HG03442 (cell line): Measurements from ENCODE around the gene COL6A6.

Experiments used
- ATAC-seq: cut with Tn5 transposase; IDR thresholded peaks from one replicate; pipeline ENCODE4 v1.9.1; 2021; ENCODE audit warnings: mild to moderate bottlenecking, moderate library complexity; ENCODE audit not compliant: unreplicated experiment

Gene COL6A6, protein sequence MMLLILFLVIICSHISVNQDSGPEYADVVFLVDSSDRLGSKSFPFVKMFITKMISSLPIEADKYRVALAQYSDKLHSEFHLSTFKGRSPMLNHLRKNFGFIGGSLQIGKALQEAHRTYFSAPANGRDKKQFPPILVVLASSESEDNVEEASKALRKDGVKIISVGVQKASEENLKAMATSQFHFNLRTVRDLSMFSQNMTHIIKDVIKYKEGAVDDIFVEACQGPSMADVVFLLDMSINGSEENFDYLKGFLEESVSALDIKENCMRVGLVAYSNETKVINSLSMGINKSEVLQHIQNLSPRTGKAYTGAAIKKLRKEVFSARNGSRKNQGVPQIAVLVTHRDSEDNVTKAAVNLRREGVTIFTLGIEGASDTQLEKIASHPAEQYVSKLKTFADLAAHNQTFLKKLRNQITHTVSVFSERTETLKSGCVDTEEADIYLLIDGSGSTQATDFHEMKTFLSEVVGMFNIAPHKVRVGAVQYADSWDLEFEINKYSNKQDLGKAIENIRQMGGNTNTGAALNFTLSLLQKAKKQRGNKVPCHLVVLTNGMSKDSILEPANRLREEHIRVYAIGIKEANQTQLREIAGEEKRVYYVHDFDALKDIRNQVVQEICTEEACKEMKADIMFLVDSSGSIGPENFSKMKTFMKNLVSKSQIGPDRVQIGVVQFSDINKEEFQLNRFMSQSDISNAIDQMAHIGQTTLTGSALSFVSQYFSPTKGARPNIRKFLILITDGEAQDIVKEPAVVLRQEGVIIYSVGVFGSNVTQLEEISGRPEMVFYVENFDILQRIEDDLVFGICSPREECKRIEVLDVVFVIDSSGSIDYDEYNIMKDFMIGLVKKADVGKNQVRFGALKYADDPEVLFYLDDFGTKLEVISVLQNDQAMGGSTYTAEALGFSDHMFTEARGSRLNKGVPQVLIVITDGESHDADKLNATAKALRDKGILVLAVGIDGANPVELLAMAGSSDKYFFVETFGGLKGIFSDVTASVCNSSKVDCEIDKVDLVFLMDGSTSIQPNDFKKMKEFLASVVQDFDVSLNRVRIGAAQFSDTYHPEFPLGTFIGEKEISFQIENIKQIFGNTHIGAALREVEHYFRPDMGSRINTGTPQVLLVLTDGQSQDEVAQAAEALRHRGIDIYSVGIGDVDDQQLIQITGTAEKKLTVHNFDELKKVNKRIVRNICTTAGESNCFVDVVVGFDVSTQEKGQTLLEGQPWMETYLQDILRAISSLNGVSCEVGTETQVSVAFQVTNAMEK (N-terminal part only)

DNA sequence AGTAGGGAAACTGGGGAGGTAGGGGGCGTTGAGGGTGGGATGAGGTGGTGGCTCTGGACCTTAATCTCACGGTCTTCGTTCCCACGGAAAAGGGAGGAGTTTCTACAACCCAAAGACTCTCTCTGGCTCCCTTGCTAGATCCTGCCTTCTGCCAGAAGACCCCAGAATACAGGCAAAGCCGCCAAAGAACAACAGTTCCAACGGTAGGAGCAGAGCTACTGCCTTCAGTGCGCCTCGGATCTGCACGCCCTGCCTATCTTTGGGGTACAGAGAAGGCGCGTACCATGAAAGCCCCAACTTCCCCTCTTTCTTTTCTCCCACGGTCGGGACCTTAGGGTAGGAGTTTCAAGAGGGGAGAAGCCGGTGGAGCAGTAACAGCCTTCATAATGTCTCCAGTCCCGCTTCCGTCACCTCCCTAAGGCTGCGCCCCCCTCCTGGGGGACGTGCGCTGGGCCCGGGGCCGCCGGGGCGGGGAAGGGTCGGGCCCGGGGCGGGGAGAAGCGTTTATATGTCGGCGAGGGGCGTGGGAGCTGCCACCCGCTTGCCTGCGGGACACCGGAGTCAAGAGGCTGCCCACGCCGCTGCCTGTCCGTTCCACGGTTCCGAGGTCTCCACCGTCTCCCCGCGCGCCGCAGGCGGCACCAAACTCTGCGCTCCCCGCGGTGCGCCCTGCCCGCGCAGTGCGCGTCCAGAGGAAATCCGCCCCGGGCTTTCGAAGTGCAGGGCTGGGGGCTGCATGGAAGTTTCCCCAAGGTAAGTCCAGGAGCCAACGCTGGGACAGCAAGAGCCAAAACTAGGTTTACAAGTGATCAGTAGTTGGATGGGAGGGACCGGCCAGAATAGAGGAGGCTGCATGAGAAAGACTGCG lies at the start of gene COL6A6:
TSS of gene COL6A6 (plus strand) at position 533 of the 868 bp plus-strand sequence. CDS start 43,188 bp downstream, outside the sequence.
- no peak for ATAC-seq

GRCh38 chr3:130468311-130468710 lies 48.7 kb upstream of the COL6A6 start:
- ATAC-seq: no peak

GRCh38 chr3:130470126-130470525 lies 46.9 kb upstream of the COL6A6 start:
- no peak for ATAC-seq

DNA sequence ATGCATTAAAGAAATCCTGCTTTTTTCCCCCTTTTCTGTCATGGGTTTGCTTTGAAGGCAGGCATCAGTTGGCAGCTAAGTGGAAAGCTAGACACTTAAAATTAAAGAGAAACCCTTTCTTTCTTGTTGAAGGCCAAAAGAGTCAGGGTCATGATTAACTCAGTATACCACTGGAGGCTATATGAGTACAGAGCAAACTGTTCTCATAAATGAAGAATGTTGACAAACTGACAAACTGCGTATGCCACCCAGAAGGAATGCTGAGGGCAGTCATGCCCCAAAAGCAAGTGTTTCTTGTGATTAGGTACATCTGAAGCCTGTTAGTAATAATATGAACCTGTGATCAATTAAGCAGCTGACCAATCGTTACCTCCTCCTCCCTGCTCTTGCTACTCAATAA lies 43.6 kb upstream of the COL6A6 start:
- ATAC-seq: no peak

GRCh38 chr3:130480736-130481135 lies 36.2 kb upstream of the COL6A6 start:
- no peak for ATAC-seq

- no peak for ATAC-seq
Observed at GRCh38 chr3:130488288-130488687, 28.7 kb upstream of the COL6A6 start.

DNA sequence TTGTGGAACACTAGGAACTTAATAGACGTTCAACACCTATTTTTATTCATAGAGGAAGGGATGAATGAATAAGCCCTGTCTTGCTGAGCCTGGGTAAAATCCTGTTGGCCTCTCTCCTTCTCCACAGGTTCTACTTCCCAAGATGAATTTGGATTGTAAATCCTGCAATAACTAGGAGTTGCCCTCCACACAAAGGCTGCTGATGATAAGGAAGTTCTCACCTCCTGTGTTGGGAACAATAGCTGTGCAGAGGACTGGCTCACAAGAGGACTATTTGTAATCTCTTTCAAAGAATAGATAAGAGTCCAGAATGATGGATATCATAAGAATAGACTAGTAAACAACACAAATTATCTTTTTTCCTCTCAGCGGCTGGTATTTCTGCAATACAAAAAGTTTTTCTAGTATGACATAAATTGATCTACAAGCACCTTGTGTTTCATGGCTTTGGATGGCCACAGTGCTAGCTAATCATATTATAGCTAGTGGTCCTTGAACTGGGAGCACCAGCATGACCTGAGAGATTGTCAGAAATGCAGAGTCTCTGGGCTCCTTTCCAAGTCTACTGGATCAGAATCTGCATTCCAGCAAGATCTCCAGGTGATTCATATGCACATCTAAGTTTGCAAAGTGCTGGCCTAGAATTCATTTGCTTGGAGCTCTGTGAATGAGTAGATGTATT lies 28.1 kb upstream of the COL6A6 start:
- ATAC-seq: no peak

- ATAC-seq: no peak
Observed at GRCh38 chr3:130490241-130490640, 26.7 kb upstream of the COL6A6 start.

DNA sequence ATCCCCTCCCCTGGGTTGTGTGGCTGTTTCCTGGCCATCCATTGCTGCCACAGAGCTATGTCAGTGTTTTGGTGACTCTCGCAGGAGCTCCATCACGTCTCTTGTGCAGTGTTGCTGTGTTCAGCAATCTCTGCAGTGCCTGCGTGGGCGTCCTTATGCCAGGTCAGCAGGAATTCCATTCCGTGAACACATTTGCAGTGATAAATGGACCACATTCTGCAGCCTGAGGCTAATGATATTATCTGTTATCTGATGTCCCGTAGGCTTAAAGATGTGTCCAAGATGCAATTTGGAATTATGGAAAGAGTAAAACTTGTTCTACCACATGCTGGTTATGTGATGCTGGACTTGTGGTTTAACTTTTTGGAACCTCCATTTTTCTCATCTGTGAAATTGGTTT lies 25.5 kb upstream of the COL6A6 start:
- ATAC-seq: no peak

- ATAC-seq: no peak
Observed at GRCh38 chr3:130504701-130505100, 12.3 kb upstream of the COL6A6 start.

GRCh38 chr3:130506031-130506430 lies 10.9 kb upstream of the COL6A6 start:
- no peak for ATAC-seq

- no peak for ATAC-seq
Observed at GRCh38 chr3:130507746-130508145, 9.2 kb upstream of the COL6A6 start.

GRCh38 chr3:130509008-130509407 lies 8.0 kb upstream of the COL6A6 start:
- ATAC-seq: no peak

- no peak for ATAC-seq
Observed at GRCh38 chr3:130514681-130515080, 2.3 kb upstream of the COL6A6 start.

DNA sequence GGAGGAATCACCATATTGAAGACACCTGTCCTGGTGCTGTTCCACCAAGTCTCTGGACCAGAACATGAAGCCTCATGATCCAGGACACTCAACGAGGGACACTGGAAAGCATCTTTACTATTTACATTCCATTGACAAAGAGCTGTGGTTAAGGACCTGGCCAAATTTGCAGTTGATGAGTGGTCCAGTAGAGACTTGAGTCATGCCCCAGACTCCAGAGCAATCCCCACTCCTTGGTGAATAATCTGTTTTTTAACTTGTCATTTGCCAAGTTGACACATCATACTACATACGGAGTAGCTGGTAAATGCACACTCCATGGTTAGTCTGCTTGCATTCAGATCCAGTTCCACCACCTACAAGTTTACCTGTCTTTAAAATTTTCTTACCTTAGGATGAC lies 1.2 kb upstream of the COL6A6 start:
- no peak for ATAC-seq

DNA sequence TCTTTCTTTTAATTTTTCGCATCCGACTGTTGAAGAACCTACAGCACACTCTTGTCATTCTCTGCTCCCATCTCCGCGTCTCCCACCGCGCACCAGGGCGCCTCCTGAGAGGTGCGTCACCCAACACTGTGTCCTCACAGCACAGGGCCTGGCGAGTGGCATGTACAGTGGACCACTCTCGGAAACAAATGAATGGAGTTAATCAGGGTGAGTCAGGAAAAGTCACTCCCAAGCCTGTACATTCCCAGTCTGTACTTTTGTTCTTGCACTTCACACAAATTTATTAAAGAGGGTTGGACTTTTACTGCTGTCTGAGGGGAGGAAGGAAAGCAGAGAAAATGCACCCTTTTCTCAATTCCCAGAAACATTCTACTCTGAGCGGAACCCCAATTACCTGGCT lies 625 bp downstream of the COL6A6 start:
- no peak for ATAC-seq

DNA sequence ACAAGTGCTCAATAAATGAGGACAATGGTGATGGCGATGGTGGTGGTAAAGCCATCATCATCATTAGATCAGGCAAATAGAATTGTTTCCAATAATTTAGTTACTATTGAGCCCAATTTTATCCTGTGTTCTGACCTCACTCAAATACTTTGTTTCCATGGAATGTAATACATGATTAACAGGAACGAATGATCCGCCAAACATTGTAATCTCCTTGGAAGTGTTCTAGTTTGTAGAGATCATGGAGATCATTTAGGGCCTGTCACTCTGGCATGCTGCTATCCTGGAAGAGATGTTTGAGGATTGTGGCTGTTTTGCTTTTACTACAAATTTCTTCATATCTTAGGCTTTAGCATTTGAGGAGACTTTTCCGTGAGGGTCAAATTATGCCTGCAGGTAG lies 2.8 kb downstream of the COL6A6 start:
- no peak for ATAC-seq

DNA sequence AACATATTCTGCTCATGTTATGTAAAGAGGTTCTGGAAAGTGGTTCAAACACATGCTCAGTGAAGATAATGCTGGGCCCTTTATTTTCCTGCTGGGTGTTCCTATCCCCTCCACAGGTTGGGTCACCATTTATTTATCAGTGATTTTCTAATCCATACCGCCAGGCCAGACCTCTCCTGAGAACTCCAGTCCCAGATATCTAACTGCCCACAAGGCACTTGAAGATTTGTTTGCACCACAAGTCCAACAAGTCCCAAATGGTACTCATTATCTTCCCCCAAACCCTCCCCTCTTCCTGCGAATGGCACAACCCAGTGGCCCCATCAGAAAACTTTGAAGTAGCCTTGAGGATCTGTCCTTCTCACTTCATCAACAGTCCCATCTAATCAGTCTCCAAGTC lies 5.4 kb downstream of the COL6A6 start:
- ATAC-seq: no peak

GRCh38 chr3:130527426-130527825 lies 10.4 kb downstream of the COL6A6 start:
- no peak for ATAC-seq

- no peak for ATAC-seq
Observed at GRCh38 chr3:130528120-130528519, 11.1 kb downstream of the COL6A6 start.
